Lower leg skin (tissue), 4 donors: ENCODE results near the gene TTN. TPM values are rescaled to one million over a fixed set of nuclear protein-coding genes. Genes with fewer than 3 reads are reported as not detected.

Source experiments
- DNase-seq, 2 donors: peaks; one replicate each; pipeline ENCODE4 v3.0.0-alpha.2; 2019; ENCODE audit warnings: low spot score in 2 of 2
- H3K4me3 ChIP-seq: fragments of 200-600 bp; sonication (generic); 2 replicates; pipeline ENCODE4 v1.5.1; 2017; ENCODE audit warnings: mild to moderate bottlenecking, low read depth; ENCODE audit not compliant: poor library complexity, severe bottlenecking
- POLR2A ChIP-seq, 2 donors: fragments of 450-650 bp; IDR thresholded peaks; one replicate each; pipeline ENCODE4 v1.6.1; 2016 to 2017; ENCODE audit warnings: antibody characterized with exemption in 2 of 2, mild to moderate bottlenecking in 1 of 2, moderate library complexity in 1 of 2
- WGBS, 2 donors: methylation state at CpG; one replicate each; pipeline ENCODE4 v1.1.5; 2018; 5-methylcytosine and 5-hydroxymethylcytosine counted together
- intact Hi-C: fragments of 100-400 bp; cut with DNase I; formaldehyde crosslinking; loops from one replicate; pipeline ENCODE4 v1.15.0; 2023; ENCODE audit warnings: low total_unique reads
- total RNA-seq, 4 donors: library from RNA; depleted of rRNA; stranded (reverse); fragments of >200 nt; gene quantifications; one replicate each; pipeline ENCODE4 v1.1.0, GENCODE V29; 2016
- TF ChIP-seq, protein P1 (sequence below), 3 donors: fragments of 450-650 bp; IDR thresholded peaks; one replicate each; pipeline ENCODE4 v1.5.1; 2016; ENCODE audit warnings: antibody characterized with exemption in 3 of 3, mild to moderate bottlenecking in 3 of 3, moderate library complexity in 2 of 3

The TTN gene
- total RNA-seq, 4 donors from 2014 or later, result 0.25 to 2.4 (median 0.74) TPM

DNA sequence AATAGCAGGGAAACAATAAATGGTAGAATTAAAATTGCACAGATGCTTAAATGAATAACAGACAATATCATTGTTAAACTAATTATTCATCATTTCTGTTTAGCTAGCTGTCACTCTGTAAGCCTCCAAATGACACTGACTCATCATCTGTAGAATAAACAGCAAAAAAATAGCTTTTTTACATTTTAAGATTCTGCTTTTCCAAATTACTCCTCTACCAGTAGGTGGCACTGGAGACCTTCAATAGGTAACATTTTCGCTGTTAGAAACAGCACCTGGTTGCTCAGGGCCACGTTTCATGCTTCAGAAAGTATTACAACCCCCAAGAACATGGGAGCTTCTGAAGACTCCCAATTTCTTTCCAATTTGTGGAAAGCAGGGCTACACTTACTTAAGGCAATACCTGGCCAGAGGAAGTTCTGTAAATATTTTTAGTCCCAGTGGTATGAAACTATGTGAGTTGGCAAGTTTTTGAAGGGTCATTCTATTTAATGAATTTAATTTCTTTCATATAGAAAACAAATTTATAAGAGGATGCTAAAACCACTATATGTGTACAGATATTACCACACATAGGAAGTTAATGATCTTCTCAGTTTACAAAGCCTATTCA is 45.4 kb downstream of the TTN start:
- intact Hi-C loops, result no loop called here
- no peak overlapping the region for H3K4me3 ChIP-seq
- no peak for TF ChIP-seq POLR2A (IDR thresholded peaks at IDR 0.05)
- TF ChIP-seq, protein P1, sequence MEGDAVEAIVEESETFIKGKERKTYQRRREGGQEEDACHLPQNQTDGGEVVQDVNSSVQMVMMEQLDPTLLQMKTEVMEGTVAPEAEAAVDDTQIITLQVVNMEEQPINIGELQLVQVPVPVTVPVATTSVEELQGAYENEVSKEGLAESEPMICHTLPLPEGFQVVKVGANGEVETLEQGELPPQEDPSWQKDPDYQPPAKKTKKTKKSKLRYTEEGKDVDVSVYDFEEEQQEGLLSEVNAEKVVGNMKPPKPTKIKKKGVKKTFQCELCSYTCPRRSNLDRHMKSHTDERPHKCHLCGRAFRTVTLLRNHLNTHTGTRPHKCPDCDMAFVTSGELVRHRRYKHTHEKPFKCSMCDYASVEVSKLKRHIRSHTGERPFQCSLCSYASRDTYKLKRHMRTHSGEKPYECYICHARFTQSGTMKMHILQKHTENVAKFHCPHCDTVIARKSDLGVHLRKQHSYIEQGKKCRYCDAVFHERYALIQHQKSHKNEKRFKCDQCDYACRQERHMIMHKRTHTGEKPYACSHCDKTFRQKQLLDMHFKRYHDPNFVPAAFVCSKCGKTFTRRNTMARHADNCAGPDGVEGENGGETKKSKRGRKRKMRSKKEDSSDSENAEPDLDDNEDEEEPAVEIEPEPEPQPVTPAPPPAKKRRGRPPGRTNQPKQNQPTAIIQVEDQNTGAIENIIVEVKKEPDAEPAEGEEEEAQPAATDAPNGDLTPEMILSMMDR (IDR thresholded peaks at IDR 0.05), result no peak
- 5 to 12% methylated on average over 2 of the region's 2 CpGs for WGBS, 2 donors
- DNase-seq, result no peak

DNA sequence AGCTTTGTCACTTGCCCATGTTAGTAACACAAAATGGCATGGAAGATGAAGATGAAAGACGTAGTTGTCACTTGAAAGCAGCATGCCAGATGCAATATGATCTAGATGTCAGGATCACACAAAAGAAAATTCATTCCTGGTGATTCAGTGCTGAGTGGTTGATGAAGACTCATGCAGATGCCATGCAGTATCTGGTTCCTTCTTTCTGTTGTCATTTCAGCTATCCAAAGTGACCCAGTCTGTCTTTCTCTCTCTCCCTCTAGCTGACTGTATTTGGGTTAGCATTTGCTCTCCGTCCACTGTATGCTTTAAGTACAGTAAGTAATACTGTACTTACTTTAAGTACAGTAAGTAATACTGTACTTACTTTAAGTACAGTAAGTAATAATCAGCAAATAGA is 50.4 kb downstream of the TTN start:
- H3K4me3 ChIP-seq, result no peak overlapping the region
- intact Hi-C loops, result no loop called here
- DNase-seq, result no peak
- 81 to 83% methylated on average over 2 of the region's 2 CpGs for WGBS, 2 donors
- TF ChIP-seq, protein P1 (IDR thresholded peaks at IDR 0.05), result no peak
- TF ChIP-seq POLR2A (IDR thresholded peaks at IDR 0.05), result no peak

DNA sequence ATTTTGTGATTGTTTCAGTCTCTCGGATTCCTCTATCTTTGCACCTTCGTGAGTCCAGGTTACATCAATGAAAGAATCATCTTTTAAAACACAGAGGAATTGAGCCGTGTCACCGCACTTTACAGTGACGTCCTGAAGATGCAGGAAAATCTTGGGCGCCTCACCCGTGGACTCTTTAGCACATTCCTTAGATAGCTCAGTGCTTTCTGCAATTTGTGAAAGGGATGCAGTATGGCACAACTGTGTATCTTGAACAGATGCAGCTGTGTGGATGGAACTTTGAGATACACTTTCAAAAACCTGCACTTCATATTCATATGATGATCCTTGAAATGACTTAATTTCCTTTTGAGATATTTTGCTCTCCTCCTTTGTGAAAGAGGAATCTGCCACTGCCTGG is 50.9 kb downstream of the TTN start:
- no peak for DNase-seq
- intact Hi-C loops, result no loop called here
- H3K4me3 ChIP-seq, result no peak overlapping the region
- WGBS, 2 donors, result 85 to 90% methylated on average over 7 of the region's 7 CpGs
- TF ChIP-seq POLR2A (IDR thresholded peaks at IDR 0.05), result no peak
- TF ChIP-seq, protein P1 (IDR thresholded peaks at IDR 0.05), result no peak

DNA sequence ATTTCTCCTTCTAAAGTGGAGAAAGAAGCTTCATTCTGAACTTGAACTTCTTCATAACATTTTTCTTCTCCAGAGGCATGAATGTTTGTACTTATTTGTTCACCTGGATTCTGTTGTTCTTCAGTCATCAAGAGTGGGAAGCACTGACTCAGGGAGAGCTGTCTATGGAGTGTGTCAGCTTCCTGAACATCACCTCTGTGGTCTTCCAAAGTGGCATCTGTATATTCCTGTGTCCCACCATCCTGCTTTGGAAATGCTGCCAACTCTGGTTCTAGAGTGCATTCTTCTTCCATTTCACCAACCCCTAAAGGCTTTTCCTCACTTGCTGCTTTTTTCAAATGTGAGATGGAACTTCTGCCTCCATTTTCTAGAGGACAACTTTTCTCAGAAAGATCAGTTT is 59.5 kb downstream of the TTN start:
- H3K4me3 ChIP-seq, result no peak overlapping the region
- DNase-seq, result no peak
- intact Hi-C loops, result no loop called here
- TF ChIP-seq, protein P1 (IDR thresholded peaks at IDR 0.05), result no peak
- TF ChIP-seq POLR2A (IDR thresholded peaks at IDR 0.05), result no peak

DNA sequence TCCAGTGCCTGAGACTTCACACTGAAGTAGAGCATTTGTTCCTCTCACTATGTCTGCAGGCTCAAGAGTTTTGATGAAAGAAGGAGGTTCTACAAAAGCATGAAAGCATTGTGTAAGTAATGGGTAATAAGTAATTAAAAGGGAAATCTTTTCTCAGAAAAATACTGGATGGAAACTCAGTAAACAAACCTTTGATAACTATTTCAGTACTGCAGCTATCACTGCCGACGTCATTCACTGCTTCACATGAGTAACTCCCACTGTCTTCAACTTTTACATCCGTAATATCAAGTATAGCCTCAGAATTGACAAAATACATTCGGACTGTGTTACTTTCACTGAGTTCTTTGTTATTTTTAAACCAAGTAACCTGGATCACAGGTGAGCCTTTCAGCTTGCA is 72.7 kb downstream of the TTN start:
- whole genome bisulfite sequencing, 2 donors, result 90 to 92% methylated on average over 4 of the region's 4 CpGs
- no peak overlapping the region for H3K4me3 ChIP-seq
- TF ChIP-seq POLR2A (IDR thresholded peaks at IDR 0.05), result no peak
- TF ChIP-seq, protein P1 (IDR thresholded peaks at IDR 0.05), result no peak
- intact Hi-C loops, result no loop called here
- no peak for DNase-seq

DNA sequence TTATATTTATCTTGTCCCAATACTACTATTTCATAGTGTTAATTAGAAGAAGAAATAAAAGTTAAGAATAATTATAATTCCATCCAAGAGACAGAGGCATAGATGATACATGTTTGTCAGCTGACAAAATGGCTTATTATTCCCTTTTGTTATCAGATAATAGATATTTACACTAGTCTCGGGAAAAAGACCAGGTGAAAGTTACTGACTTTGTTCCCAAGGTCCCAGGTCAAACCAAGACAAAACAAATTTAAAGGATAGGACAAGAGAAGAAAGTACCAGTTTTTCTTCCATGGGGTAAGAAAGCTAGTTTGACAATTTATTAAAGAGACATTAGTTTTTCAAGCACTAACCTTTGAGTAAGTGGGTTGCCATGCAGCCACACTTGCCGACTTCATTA is 73.2 kb downstream of the TTN start:
- no peak for DNase-seq
- TF ChIP-seq, protein P1 (IDR thresholded peaks at IDR 0.05), result no peak
- no peak for TF ChIP-seq POLR2A (IDR thresholded peaks at IDR 0.05)
- WGBS, 2 donors, result 86 to 87% methylated on average over 2 of the region's 2 CpGs
- intact Hi-C loops, result no loop called here
- H3K4me3 ChIP-seq, result no peak overlapping the region
